ENCODE data around the gene AZGP1. TPM values are rescaled to one million over a fixed set of nuclear protein-coding genes. Genes with fewer than 3 reads are reported as not detected.
"Not testable (repeated sequence)": the region's sequence is repeated elsewhere in the genome, so short reads cannot be mapped to it uniquely, and the experiment has no call there.

AZGP1 gene
- total RNA-seq, 1 experiment from 2014 or later, result 1.6 TPM

DNA sequence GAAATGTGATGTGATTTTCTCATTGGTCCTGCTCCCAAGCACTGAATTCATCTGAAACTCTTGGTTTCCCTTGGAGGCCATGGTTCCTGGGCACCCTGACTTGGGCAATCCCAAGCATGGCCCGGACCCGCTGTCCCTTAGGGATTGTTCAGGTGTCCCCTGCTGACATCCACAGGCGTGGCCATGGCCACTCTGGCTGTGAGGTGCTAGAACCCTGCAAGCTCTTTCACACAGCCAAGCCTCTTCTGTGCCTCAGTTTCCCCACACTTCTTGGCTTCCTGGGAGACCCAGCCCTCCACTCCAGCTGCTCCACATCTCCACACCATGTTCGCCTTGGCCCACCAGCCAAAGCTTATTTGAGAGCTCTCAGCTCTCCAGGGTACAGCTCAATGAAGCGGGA is 12.0 kb upstream of the AZGP1 start:
- DNase-seq (ENCODE audit: low spot score) (no peak), ATAC-seq (no peak)
- H3K27me3 Mint-ChIP-seq (ENCODE audit: low read depth), result peaks cover 23% of the 10 kb centered on the region
- POLR2A ChIA-PET, result interaction anchor here (1.2 kb wide), 1 partner anchor 68 kb away, joined by 8 read pairs; no protein-coding TSS in a partner anchor
- no peaks in the 10 kb centered on the region for H3K36me3 Mint-ChIP-seq
- H3K27ac Mint-ChIP-seq, result no peak overlapping the region
- CTCF ChIA-PET, result interaction anchor here (0.8 to 7.5 kb wide), 3 partner anchors 8 to 362 kb away, joined by 3 to 70 read pairs (median 13); no protein-coding TSS in a partner anchor
- peaks cover 5% of the 10 kb centered on the region for H3K4me1 Mint-ChIP-seq
- no peak overlapping the region for H3K4me3 Mint-ChIP-seq
- peaks cover 2% of the 10 kb centered on the region for H3K9me3 Mint-ChIP-seq
- TF ChIP-seq CREM (CRISPR knock-in tag; IDR thresholded peaks at IDR 0.05) (no peak), ZNF263 (CRISPR knock-in tag; IDR thresholded peaks at IDR 0.05; ENCODE audit: low read depth) (no peak), ESRRA (CRISPR knock-in tag; IDR thresholded peaks at IDR 0.05; ENCODE audit: borderline replicate concordance) (no peak)
- TF ChIP-seq, protein P1, sequence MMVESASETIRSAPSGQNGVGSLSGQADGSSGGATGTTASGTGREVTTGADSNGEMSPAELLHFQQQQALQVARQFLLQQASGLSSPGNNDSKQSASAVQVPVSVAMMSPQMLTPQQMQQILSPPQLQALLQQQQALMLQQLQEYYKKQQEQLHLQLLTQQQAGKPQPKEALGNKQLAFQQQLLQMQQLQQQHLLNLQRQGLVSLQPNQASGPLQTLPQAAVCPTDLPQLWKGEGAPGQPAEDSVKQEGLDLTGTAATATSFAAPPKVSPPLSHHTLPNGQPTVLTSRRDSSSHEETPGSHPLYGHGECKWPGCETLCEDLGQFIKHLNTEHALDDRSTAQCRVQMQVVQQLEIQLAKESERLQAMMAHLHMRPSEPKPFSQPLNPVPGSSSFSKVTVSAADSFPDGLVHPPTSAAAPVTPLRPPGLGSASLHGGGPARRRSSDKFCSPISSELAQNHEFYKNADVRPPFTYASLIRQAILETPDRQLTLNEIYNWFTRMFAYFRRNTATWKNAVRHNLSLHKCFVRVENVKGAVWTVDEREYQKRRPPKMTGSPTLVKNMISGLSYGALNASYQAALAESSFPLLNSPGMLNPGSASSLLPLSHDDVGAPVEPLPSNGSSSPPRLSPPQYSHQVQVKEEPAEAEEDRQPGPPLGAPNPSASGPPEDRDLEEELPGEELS (CRISPR knock-in tag; IDR thresholded peaks at IDR 0.05), result no peak
- TF ChIP-seq, protein P2, sequence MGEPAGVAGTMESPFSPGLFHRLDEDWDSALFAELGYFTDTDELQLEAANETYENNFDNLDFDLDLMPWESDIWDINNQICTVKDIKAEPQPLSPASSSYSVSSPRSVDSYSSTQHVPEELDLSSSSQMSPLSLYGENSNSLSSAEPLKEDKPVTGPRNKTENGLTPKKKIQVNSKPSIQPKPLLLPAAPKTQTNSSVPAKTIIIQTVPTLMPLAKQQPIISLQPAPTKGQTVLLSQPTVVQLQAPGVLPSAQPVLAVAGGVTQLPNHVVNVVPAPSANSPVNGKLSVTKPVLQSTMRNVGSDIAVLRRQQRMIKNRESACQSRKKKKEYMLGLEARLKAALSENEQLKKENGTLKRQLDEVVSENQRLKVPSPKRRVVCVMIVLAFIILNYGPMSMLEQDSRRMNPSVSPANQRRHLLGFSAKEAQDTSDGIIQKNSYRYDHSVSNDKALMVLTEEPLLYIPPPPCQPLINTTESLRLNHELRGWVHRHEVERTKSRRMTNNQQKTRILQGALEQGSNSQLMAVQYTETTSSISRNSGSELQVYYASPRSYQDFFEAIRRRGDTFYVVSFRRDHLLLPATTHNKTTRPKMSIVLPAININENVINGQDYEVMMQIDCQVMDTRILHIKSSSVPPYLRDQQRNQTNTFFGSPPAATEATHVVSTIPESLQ (CRISPR knock-in tag; IDR thresholded peaks at IDR 0.05), result no peak
- TF ChIP-seq, protein P3, sequence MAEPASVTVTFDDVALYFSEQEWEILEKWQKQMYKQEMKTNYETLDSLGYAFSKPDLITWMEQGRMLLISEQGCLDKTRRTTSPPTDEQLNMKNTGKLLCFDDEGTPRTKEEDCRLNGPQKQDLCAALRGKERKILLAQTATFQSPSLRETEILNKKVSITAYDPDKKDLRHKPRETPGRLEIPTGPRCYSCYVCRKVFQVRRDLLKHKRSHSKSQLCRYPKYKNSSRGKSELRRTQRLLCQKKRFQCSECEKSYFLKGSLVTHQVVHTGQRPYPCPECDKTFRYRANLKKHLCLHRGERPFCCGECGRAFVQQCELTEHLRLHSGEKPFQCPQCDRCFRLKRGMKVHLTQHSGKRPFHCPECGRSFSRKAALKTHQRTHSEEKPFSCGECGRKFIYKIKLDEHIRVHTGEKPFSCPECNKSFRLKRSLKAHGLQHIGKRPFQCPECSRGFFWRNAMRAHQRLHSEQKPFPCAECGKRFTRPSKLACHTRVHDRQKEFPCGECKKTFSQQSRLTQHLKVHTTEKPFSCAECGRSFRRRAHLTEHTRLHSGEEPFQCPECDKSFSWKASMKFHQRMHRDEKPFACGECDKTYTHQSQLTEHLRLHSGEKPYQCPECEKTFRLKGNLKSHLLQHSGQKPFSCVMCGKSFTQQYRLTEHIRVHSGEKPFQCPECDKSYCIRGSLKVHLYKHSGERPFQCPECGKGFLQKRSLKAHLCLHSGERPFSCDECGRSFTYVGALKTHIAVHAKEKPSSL (CRISPR knock-in tag; conservative IDR thresholded peaks at IDR 0.05), result no peak

DNA sequence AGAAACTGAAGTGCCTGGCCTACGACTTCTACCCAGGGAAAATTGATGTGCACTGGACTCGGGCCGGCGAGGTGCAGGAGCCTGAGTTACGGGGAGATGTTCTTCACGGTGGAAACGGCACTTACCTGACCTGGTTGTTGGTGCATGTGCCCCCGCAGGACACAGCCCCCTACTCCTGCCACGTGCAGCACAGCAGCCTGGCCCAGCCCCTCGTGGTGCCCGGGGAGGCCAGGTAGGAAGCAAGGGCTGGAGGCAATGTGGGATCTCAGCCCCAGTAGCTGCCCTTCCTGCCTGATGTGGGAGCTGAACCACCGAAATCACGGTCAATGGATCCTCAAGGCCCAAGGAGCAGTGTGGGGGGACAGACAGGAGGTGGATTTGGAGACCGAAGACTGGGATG is 11.5 kb upstream of the AZGP1 start:
- CTCF ChIA-PET, result interaction anchor here (1.1 to 7.5 kb wide), 3 partner anchors 7 to 73 kb away, joined by 4 to 70 read pairs (median 13); partner anchors contain the start of gene GJC3
- H3K27me3 Mint-ChIP-seq (ENCODE audit: low read depth), result peaks cover 28% of the 10 kb centered on the region

DNA sequence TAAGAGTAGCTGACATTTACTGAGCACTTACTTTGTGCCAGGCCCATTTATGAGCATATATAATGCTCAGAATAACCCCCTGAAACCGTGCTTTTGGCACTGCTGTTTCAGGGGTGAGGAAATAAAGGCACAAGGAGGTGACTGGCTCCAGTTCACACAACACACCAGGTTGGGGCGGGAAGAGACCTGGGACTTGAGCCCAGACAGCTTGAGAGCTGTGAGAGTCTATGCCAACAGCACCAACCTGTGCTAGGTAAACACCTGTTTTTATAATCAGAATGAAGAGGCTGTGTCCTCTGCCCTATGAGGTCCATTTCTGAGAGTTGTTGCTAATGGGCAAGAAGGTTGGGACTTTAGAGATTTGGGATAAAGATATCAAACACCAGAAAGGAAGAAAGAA is 8.8 kb upstream of the AZGP1 start:
- DNase-seq (ENCODE audit: low spot score), result no peak
- Mint-ChIP-seq H3K4me3 (no peak overlapping the region), H3K4me1 (peaks cover 11% of the 10 kb centered on the region), H3K27me3 (ENCODE audit: low read depth) (peaks cover 25% of the 10 kb centered on the region), H3K9me3 (peaks cover 8% of the 10 kb centered on the region), H3K27ac (no peak overlapping the region), H3K36me3 (no peaks in the 10 kb centered on the region)
- ATAC-seq, result no peak
- CTCF ChIA-PET, result no interaction called here
- no peak for TF ChIP-seq KAT7 (CRISPR knock-in tag; IDR thresholded peaks at IDR 0.05; ENCODE audit: borderline replicate concordance)
- TF ChIP-seq, protein P4, sequence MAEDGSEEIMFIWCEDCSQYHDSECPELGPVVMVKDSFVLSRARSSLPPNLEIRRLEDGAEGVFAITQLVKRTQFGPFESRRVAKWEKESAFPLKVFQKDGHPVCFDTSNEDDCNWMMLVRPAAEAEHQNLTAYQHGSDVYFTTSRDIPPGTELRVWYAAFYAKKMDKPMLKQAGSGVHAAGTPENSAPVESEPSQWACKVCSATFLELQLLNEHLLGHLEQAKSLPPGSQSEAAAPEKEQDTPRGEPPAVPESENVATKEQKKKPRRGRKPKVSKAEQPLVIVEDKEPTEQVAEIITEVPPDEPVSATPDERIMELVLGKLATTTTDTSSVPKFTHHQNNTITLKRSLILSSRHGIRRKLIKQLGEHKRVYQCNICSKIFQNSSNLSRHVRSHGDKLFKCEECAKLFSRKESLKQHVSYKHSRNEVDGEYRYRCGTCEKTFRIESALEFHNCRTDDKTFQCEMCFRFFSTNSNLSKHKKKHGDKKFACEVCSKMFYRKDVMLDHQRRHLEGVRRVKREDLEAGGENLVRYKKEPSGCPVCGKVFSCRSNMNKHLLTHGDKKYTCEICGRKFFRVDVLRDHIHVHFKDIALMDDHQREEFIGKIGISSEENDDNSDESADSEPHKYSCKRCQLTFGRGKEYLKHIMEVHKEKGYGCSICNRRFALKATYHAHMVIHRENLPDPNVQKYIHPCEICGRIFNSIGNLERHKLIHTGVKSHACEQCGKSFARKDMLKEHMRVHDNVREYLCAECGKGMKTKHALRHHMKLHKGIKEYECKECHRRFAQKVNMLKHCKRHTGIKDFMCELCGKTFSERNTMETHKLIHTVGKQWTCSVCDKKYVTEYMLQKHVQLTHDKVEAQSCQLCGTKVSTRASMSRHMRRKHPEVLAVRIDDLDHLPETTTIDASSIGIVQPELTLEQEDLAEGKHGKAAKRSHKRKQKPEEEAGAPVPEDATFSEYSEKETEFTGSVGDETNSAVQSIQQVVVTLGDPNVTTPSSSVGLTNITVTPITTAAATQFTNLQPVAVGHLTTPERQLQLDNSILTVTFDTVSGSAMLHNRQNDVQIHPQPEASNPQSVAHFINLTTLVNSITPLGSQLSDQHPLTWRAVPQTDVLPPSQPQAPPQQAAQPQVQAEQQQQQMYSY (CRISPR knock-in tag; IDR thresholded peaks at IDR 0.05), result no peak
- TF ChIP-seq NFATC4 (CRISPR knock-in tag; IDR thresholded peaks at IDR 0.05), result no peak
- no peak for TF ChIP-seq NR2C2 (CRISPR knock-in tag; IDR thresholded peaks at IDR 0.05)
- POLR2A ChIA-PET, result no interaction called here

More for the DNA sequence above, 11.5 kb upstream of the AZGP1 start:
- POLR2A ChIA-PET; ATAC-seq; DNase-seq (ENCODE audit: low spot score); H3K36me3 Mint-ChIP-seq; H3K4me1 Mint-ChIP-seq; H3K27ac Mint-ChIP-seq; H3K9me3 Mint-ChIP-seq; H3K4me3 Mint-ChIP-seq: not testable (repeated sequence)

DNA sequence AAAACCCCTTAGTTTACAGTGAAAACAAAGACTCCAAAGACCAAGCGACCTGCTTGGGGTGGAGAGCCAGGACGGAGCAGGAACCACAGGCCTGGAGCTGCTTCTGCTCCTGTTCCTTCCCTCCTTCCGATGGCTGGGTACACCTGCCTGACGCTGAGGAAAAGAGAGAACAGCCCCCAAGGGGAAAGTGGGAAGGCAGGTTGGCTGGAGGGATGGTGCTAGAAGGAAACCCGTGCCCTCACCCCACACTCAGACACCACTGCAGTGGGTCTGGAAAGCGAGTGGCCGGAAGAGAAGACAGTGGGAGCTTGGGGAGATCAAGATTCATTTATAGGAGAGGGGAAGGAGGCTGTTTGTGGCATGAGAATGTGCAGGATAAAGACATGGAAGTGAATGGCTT is 5.2 kb upstream of the AZGP1 start:
- H3K9me3 Mint-ChIP-seq; DNase-seq (ENCODE audit: low spot score); H3K4me3 Mint-ChIP-seq; POLR2A ChIA-PET; H3K27ac Mint-ChIP-seq; ATAC-seq; H3K36me3 Mint-ChIP-seq: not testable (repeated sequence)
- peaks cover 17% of the 10 kb centered on the region for H3K27me3 Mint-ChIP-seq (ENCODE audit: low read depth)
- peaks cover 18% of the 10 kb centered on the region for H3K4me1 Mint-ChIP-seq
- CTCF ChIA-PET, result interaction anchor here (1.2 to 3.4 kb wide), 3 partner anchors 10 to 150 kb away, joined by 3 to 70 read pairs (median 3); no protein-coding TSS in a partner anchor

DNA sequence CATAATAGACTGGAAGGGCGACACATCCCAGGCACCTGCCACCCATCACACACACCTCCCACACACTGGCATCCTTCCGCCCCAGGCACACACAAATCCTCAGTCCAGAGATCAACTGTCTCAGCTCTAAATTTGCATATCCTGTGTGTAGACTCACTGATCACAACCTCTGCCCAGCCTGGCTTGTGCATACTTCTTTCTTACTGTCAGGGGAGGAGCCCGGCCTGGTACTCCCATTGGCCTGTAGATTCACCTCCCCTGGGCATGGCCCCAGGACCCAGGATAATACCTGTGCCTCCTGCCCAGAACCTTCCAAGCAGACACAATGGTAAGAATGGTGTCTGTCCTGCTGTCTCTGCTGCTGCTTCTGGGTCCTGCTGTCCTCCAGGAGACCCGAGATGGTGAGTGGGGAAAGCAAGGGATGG is 4.6 kb upstream of the AZGP1 start:
- POLR2A ChIA-PET, result interaction anchor here (1.1 kb wide), 1 partner anchor 31 kb away, joined by 3 read pairs; no protein-coding TSS in a partner anchor
- CTCF ChIA-PET, result interaction anchor here (0.7 to 3.4 kb wide), 21 partner anchors 11 to 349 kb away, joined by 3 to 70 read pairs (median 4); partner anchors contain the start of genes GJC3 and TRIM4
- Mint-ChIP-seq H3K27me3 (ENCODE audit: low read depth) (peaks cover 17% of the 10 kb centered on the region), H3K4me1 (peaks cover 18% of the 10 kb centered on the region)
- not testable (repeated sequence) for DNase-seq (ENCODE audit: low spot score); H3K27ac Mint-ChIP-seq; H3K9me3 Mint-ChIP-seq; H3K4me3 Mint-ChIP-seq; H3K36me3 Mint-ChIP-seq
- ATAC-seq, result peak; percentile 69

Measured in WTC11 (cell line).